GM12875 (cell line): Measurements from ENCODE around the gene RAET1L.
"Not testable (repeated sequence)": the region's sequence is repeated elsewhere in the genome, so short reads cannot be mapped to it uniquely, and the experiment has no call there.

Source experiments
- H3K4me3 ChIP-seq: one replicate; pipeline ENCODE4 v1.5.1; 2011; ENCODE audit warnings: low read depth, low read length, control low read depth
- CTCF ChIP-seq: IDR thresholded peaks from 2 replicates; pipeline ENCODE4 v1.5.1; 2011; ENCODE audit warnings: low read depth, mild to moderate bottlenecking, control low read depth, inconsistent platforms, low read length, moderate library complexity, borderline replicate concordance; ENCODE audit not compliant: insufficient read depth

Gene RAET1L

GRCh38 chr6:150012846-150013784, 12.2 kb downstream of the RAET1L start:
- H3K4me3 ChIP-seq = not testable (repeated sequence)

- TF ChIP-seq CTCF = no peak
- no peak overlapping the region for H3K4me3 ChIP-seq
Measured at GRCh38 chr6:150008588-150008987, 16.7 kb downstream of the RAET1L start.

- no peak overlapping the region for H3K4me3 ChIP-seq
- peak; percentile 41; the same call in 1 of the 2 replicates for TF ChIP-seq CTCF
Measured at GRCh38 chr6:150006961-150007464, 18.3 kb downstream of the RAET1L start.

- no peak overlapping the region for H3K4me3 ChIP-seq
- TF ChIP-seq CTCF = no peak
Measured at GRCh38 chr6:150005761-150006651, 19.3 kb downstream of the RAET1L start.

GRCh38 chr6:150004783-150005717, 20.3 kb downstream of the RAET1L start:
- TF ChIP-seq CTCF = no peak
- peak overlapping the region; percentile 7 for H3K4me3 ChIP-seq

- no peak overlapping the region for H3K4me3 ChIP-seq
- TF ChIP-seq CTCF = no peak
Measured at GRCh38 chr6:150004101-150004782, 21.1 kb downstream of the RAET1L start.

GRCh38 chr6:150003599-150003998, 21.7 kb downstream of the RAET1L start:
- H3K4me3 ChIP-seq = not testable (repeated sequence)
